ENCODE data around the gene SHROOM3.

- TF ChIP-seq CTCF (IDR thresholded peaks at IDR 0.05) (no peak), POLR2A (IDR thresholded peaks at IDR 0.05) (no peak), POLR2AphosphoS5 (IDR thresholded peaks at IDR 0.05) (no peak), EP300 (IDR thresholded peaks at IDR 0.05) (no peak)
Measured at GRCh38 chr4:76596713-76597112, 161.7 kb downstream of the SHROOM3 start.
